Measurements from ENCODE around the gene PRDM7.
"Not testable (repeated sequence)": the region's sequence is repeated elsewhere in the genome, so short reads cannot be mapped to it uniquely, and the experiment has no call there.

PRDM7 gene

DNA sequence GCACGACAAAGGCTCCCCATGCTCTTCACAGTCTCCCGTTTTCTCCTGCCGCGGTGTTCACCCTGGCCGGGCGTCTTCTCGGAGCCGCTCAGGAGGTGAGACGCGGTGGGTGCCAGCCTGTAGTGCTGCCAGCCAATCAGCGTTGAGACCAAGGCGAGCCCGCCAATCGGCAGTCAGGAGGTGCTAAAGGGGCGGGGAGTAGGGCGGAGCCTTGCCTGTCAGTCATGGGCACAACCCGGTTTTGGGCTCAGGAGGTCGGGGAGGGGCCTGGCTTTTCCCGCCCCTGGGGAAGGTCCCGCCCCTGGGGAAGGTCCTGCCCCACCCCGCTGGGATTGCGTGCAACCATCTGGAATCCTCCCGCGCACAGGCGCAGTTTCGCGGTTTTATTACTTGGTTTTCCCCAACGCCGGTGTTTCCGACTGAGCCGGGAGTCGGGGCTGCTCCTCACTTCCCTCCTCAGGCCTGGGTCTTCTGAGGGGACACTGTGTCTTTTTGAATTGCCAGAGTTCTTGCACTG, at the start of gene PRDM7:
Gene PRDM7, minus strand, starts transcription at position 92 of the 517 bp plus-strand sequence. CDS start 1,421 bp downstream, outside the sequence.
- peak; percentile 77 for DNase-seq (ENCODE audit: low read depth, low spot score)

DNA sequence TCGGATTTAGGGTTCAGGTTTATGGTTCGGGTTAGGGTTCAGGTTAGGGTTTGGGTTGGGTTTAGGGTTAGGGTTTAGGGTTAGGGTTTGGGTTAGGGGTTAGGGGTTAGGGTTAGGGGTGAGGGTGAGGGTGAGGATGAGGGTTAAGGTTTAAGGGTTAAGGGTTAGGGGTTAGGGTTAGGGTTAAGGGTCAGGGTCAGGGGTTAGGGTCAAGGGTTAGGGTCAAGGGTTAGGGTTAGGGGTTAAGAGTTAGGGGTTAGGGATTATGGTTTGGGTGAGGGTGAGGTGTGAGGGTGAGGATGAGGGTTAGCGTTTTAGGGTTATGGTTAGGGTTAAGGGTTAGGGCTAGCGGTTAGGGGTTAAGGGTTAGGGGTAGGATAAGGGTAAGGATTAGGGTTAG, 44.7 kb upstream of the PRDM7 start:
- DNase-seq (ENCODE audit: low read depth, low spot score): not testable (repeated sequence)

DNA sequence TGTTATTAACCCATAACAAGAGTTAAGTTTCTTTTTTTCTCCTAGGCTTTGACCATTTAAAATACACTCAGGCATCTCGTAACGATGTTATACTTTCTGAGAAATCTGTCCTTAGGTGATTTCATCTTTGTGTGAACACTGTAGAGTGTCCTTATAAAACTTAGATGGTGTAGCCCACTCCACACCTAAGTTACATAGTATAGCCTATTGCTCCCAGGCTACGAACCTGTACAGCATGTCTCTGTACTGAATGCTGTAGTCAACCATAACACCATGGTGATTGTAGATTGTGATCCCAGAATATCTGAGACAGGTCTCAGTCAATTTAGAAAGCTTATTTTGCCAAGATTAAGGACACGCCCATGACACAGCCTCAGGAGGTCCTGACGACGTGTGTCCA, 30.5 kb upstream of the PRDM7 start:
- not testable (repeated sequence) for DNase-seq (ENCODE audit: low read depth, low spot score)

DNA sequence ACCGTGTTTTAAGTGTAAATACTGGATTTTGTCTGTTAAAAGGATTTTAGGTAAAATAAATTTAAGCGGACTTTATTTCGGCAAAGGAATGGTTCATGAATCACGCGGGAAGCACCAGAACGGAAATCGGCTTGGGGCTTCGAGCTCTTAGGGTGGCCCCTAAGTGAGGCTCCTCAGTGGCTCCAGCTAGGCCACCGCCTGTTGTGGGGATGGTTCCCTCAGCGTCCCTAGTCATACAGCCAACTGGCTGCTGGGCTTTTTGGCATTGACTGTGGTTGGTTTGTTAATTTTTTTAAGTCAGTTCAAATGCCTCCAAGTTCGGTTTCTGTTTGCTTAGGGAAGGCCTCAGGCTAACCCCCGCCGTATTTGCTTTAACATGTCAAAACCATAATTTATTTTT, 29.9 kb upstream of the PRDM7 start:
- DNase-seq (ENCODE audit: low read depth, low spot score): not testable (repeated sequence)

DNA sequence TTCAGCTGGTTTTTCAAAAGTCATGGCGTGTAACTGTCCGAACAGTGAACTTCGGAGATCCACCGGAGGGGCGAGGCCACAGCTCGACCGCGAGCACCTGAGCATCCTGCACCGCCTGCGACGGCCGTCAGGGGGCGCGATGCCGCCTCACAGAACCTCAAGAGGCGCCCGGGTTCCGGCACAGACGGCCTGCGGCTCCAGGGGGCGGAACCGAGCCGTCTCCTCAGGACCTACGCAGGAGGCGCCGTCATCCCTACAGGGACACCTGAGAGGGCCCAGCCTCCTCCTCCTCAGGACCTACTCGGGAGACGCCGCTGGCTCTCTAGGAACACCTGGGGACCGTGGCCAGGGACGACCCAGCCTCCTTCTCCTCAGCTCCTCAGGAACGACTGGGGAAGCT, 29.1 kb upstream of the PRDM7 start:
- DNase-seq (ENCODE audit: low read depth, low spot score): not testable (repeated sequence)

DNA sequence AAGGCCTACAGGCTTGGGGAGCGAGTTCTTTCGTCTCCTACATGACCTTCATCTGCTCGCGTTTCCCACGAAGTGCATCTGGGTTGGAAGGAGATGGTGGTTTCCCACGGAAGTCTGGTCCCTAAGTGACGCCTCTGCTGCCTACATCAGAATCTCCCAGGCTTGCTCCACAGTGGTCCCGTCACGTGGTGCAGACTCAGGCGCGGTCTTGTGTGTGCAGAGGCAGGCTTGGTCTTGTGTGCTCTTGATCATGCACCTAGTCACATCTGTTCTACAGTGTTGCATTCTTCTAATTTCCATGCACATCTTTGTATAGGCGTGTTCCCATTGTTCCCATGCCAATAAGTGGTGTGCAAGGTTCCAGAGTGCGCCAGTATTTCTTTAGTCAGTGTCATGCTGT, 27.6 kb upstream of the PRDM7 start:
- not testable (repeated sequence) for DNase-seq (ENCODE audit: low read depth, low spot score)

DNA sequence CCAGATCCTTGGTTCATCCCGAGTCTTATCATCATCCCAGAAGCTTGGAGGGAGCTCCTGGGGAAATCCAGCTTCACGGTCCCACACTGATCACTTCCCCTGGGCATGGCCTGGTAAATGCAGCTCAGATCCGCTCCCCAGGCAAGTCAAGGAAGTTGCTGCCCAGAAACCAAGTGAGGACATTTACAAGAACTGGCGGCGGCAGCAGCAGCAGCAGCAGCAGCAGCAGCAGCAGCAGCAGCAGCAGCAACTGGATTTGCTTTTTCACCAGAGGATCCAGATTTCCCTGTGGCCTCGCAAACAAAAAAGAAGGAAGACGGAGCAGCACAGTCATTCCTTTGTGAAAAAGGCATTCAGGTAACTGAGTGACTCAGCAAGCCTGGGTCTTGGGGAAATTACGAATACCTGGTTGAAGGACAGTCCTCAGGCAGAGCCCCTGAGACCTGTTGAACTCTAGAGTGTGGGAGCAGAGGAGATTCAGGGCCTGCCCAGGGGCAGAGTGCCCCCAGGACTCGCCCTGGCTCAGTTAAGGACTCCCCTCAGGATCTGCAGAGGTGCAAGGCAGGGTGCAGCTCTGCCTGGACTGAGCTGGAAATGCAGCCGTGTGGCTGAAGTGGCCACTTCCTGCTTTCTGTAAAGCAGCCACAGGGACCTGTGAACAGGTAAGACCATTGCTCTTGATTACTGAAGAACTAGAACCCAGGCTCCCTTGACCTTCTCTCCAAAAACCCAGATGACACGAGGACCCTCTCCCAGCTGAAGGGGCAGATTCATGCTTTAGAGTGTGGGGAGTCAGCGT, 25.2 kb upstream of the PRDM7 start:
- DNase-seq (ENCODE audit: low read depth, low spot score): not testable (repeated sequence)

DNA sequence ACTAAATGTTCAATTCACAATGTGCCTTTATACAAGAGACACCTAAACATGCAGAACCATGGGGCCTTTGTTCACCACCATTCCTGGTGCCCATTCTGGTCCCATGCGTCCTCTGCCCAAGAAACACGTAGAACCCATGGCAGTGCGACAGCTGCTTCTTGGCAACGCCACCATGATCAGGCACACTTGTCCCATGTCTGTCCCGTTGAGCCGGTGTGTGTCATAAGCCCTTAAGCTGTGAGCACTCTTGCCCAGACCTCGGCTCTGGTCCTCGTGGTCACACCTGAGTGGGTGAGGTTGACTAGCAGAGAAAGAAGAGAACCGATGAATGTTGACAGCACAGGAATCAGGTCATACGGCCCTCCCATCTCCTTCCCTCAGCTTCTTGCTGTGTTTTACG, 24.2 kb upstream of the PRDM7 start:
- not testable (repeated sequence) for DNase-seq (ENCODE audit: low read depth, low spot score)

DNA sequence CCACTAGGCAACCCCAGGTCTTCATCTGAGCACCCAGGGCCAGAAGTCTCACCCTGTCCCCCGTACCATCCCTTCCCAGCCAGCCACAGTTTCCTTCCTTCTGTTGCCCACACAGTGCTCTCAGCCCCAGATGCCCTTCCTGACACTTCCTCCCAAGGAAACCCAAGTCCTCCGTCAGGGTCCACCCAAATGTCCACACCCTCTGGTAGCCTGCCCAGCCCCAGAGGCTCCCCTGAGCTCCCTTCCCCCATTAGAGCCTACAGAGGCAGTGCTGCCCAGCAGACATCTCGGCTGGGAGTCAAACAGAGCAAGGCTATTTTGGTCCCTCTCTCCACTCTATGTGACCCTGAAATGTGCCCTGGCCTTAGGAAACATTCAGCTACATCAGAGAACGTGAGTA, 23.7 kb upstream of the PRDM7 start:
- DNase-seq (ENCODE audit: low read depth, low spot score): not testable (repeated sequence)

DNA sequence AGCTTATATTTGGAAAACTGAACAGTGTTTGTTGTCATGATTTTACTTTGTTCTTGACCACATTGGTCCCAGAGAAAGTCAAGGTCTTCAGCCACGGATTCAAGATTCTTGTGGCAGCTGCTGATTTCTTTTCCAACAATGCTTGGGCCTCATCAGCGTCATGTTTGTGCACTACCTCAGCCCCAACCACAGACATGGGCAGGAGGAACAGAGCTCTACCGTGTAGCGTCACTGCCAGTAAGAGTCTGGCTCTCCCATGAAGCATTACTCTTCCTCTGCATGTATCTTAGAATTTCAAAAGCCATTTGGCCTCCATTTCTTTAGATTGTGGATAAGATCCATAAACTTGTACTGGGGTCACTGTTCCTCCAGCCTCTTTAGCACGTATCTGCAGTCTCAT, 23.1 kb upstream of the PRDM7 start:
- DNase-seq (ENCODE audit: low read depth, low spot score): not testable (repeated sequence)

DNA sequence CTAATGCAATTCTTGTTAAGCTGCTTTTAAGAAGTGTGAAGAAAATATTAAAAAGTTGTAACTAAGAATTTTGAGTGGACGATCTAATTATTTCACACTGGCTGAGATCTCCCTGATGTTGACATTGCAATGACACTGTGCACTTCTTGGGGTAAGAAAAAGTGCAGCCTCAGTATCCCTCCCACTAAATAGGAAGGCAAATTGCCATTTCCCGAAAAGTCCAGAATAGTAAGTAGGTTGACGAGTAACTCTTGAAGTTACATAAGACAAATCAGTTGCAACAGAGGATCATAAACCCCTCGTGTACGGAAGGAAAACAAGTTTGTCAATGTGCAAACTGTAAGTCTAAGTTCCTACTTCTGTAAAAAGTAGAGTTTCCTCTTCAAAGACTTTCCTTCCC, 21.8 kb upstream of the PRDM7 start:
- DNase-seq (ENCODE audit: low read depth, low spot score): not testable (repeated sequence)

DNA sequence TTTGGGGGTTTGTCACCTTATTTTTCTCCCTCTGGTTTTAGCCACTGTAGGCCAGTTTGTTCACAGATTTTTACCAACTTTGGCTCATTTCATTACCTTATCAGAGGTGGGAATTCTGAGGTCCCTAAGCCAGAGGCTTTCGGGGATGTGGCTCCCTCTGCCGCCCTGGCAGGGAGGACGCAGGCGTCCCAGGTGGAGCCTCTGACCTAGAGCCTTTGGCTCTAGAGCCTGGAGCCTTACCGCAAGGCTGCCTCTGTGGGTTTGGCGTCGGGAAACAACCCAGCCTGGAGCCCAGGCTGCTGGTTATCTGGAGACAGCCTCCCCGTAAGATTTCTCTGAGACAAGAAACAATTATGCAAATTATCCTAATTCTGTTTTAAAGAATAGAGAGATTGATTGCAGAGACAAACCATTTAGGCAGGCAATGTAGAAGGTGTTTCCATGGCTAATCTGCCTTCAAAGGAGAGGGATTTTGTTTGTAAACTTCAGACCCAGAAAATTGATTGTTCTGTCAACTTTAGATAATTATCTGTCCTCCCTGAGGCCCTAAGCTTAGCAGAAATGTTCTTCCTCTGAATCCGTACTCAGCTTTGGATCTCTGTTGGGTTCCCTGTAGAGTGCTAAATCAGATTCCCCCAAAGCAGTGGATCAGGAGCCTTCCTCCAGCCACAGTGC, 20.0 kb upstream of the PRDM7 start:
- not testable (repeated sequence) for DNase-seq (ENCODE audit: low read depth, low spot score)

DNA sequence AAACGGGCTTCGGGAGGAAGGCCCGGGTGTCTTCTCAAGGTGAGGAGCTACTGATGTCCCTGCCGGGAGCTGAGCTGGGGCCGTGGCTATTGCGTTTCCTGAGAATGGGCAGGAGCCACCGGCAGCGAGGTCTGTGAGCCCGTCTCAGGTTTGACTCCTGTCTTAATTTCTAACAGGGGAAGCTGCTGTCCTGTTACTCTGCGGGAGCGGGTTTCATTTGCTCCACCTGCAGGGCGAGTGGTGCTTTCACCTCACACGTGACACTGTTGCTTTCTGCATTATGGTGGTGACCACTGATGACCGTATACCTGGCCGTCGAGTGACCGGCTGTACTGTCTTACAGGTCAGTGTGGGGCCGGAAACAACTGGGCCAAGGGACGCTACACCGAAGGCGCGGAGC, 17.7 kb upstream of the PRDM7 start:
- not testable (repeated sequence) for DNase-seq (ENCODE audit: low read depth, low spot score)

DNA sequence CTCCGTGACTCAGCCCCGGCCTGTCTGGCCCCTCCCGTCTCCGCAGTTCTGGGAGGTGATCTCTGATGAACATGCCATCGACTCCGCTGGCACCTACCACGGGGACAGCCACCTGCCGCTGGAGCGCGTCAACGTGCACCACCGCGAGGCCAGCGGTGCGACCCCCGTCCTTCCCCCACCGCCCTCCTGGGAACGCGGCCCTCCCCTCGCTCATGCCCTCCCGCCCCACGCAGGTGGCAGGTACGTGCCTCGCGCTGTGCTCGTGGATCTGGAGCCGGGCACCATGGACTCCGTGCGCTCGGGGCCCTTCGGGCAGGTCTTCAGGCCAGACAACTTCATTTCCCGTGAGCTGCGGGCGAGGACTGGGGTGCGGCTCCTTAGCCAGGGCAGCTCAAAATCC, 17.2 kb upstream of the PRDM7 start:
- not testable (repeated sequence) for DNase-seq (ENCODE audit: low read depth, low spot score)

DNA sequence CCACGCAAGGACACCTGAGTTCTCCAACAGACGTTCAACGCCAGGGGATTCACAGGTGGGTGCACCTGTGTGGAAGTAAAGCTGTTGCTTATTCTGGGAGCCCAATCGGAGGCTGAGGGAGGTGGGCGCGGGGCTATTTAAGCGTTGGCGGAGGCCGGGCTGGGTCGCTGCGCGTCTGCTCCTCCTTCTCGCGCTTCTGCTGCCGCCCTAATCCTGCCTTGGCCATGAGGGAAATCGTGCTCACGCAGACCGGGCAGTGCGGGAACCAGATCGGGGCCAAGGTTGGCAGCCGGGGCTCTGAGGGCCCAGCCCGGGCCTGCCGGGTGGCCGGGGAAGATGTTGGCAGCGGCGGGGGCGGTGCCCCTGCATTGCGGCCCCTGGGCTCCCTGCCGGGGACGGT, 16.7 kb upstream of the PRDM7 start:
- DNase-seq (ENCODE audit: low read depth, low spot score): not testable (repeated sequence)

DNA sequence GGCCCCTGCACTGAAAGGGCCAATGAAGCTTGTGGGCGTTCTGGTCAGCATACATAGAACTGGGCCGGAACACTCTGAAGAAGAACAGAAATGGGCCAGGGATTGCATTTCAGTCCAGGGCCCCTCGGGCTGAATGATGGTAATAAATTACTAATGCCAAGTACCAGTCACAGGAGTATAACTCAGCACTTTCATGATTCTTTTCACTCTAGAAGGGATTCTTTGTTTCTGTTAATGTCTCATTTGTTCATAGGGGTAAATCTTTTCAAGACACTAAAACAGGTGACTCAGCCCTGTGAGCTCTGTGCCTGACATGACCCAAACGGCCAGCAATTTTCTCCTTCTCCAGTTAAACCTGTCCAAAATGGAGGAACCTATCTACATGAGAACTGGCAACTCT, 15.7 kb upstream of the PRDM7 start:
- not testable (repeated sequence) for DNase-seq (ENCODE audit: low read depth, low spot score)

DNA sequence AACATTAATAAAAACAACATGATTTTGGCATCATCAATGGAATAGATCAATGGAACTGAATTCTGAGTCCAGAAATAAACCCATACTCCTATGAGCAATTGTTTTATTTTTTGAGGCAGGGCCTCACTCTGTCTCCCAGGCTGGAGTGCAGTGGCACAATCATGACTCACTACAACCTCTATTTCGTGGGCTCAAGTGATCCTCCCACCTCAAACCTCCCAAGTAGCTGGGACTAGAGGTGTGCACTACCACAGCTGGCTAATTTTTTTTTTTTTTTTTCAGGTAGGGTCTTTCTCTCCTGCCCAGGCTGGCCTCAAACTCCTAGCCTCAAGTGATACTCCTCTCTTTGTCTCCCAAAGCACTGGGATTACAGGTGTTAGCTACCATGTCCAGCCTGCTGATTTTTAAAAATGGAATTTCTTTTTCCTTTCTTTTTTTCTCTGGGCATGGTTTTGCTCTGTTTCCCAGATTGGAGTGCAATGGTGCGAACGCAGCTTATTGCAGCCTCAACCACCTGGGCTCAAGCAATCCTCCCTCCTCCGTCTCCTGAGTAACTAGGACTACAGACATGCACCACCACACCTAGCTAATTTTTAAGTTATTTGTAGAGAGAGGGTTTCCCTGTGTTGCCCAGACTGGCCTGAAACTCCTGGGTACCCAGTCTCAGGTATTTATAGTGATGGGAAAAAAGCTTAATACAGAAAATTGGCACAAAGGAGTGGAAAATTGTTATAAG, 7.3 kb upstream of the PRDM7 start:
- no peak for DNase-seq (ENCODE audit: low read depth, low spot score)

DNA sequence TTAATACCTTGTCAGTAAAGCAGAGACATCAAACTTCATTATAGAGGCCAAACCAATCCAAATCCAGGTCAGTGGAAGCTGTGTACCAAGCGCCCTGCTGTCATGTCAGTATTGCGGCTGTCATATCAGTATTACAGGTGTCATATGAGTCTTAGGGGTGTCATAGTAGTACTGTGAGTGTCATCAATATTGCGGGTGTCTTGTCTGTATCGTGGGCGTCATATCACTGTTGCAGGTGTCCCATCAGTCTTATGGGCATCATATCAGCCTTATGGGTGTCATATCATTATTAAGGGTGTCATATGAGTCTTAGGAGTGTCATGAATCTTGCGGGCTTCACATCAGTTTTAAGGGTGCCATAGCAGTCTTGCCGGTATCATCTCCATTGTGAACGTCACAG, 6.0 kb upstream of the PRDM7 start:
- no peak for DNase-seq (ENCODE audit: low read depth, low spot score)

DNA sequence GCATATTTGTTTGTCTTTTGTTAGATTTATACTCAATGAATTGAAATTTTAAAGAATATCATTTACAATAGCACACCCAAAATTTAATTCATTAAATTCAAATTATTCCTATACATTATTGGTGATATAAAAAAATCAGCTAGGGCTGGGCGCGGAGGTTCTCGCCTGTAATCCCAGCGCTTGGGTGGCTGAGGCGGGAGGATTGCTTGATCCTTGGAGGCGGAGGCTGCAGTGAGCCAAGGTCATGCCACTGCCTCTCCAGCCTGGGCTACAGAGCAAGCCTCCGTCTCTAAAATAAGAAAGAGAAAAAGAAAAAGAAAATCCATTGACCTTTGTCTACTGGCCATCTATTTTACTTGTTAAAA, 4.5 kb upstream of the PRDM7 start:
- DNase-seq (ENCODE audit: low read depth, low spot score): no peak

DNA sequence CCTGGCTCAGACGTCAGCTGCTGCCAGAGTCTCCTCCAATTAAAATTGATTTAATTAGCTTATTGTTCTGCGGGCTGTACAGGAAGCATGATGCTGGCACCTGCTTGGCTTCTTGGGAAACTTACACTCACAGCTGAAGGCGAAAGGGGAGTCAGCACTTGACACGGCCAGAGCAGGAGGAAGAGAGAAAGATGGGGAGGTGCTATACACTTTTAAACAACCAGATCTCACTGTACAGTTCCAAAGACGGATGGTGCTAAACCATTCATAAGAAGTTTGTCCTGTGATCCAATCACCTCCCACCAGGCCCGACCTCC, 1.4 kb upstream of the PRDM7 start:
- no peak for DNase-seq (ENCODE audit: low read depth, low spot score)

DNA sequence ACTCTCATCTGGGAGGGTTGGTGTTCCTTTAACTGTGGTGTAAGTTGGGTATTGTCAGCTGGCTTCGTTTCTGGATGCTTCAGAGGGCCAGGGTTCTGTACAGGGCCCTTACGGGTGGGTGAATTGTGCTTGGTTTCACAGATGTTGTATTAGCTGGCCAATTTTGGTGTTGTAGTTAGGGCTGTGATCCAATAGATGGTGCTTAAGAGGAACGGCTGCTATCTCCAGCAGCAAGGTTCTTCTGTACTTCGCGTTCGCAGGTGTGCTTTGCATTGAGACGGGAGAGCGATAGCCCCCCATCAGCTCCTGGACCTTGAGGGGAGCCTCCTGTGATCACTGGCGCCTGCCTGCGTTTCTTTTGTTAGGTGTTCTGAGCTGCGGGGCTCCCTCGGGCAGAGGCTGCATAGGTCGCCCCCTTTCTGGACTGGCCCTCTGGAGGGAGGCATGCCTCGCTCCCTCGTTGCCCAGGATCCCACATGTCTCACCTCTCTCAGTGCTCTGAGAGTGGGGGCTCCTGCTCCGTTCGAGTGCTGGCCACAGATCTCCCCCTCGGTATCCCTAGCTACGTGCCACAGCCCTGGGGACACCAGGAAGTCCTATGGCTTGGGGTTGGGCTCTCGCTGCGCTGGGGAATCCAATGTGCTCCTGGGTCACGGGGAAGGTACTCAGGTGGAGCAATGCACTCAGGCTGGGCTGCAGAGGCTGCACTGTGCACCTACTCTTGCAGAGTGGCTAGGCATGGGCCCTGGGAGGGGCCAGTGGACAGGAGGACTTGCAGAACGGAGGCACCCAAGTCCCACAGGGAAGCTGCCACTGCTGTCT, 837 bp upstream of the PRDM7 start:
- DNase-seq (ENCODE audit: low read depth, low spot score): no peak
